Measurements from ENCODE around the gene KLHDC8B. TPM values are rescaled to one million over a fixed set of nuclear protein-coding genes. Genes with fewer than 3 reads are reported as not detected.
A peak's percentile ranks its signal among the peaks of the same experiment; 100 is the strongest.

The KLHDC8B gene
- total RNA-seq, 1 donor, result 2.7 TPM

- H3K4me3 ChIP-seq (ENCODE audit: low read length), result no peak overlapping the region
- H3K9me3 ChIP-seq (ENCODE audit: low read depth, low read length), result no peaks in the 10 kb centered on the region
- no peaks in the 10 kb centered on the region for H3K4me1 ChIP-seq (ENCODE audit: insufficient read depth, low read length)
- no peaks in the 10 kb centered on the region for H3K27me3 ChIP-seq (ENCODE audit: insufficient read depth, low read length)
These were observed 31.3 kb upstream of the KLHDC8B start for GRCh38 chr3:49140080-49140479.

- Histone ChIP-seq H3K27me3 (ENCODE audit: insufficient read depth, low read length) (no peaks in the 10 kb centered on the region), H3K9me3 (ENCODE audit: low read depth, low read length) (no peaks in the 10 kb centered on the region), H3K4me3 (ENCODE audit: low read length) (no peak overlapping the region), H3K4me1 (ENCODE audit: insufficient read depth, low read length) (no peaks in the 10 kb centered on the region)
These were observed 23.2 kb upstream of the KLHDC8B start for GRCh38 chr3:49148159-49148558.

- no peak overlapping the region for H3K4me3 ChIP-seq (ENCODE audit: low read length)
These were observed 19.8 kb upstream of the KLHDC8B start for GRCh38 chr3:49151610-49152009.

GRCh38 chr3:49153349-49153912, 18.0 kb upstream of the KLHDC8B start:
- H3K9me3 ChIP-seq (ENCODE audit: low read depth, low read length), result no peaks in the 10 kb centered on the region
- H3K27me3 ChIP-seq (ENCODE audit: insufficient read depth, low read length), result no peaks in the 10 kb centered on the region

More at GRCh38 chr3:49151610-49152009, 19.8 kb upstream of the KLHDC8B start:
- Histone ChIP-seq H3K4me1 (ENCODE audit: insufficient read depth, low read length) (no peaks in the 10 kb centered on the region), H3K9me3 (ENCODE audit: low read depth, low read length) (no peaks in the 10 kb centered on the region), H3K27me3 (ENCODE audit: insufficient read depth, low read length) (no peaks in the 10 kb centered on the region)

GRCh38 chr3:49157289-49157688, 14.1 kb upstream of the KLHDC8B start:
- no peaks in the 10 kb centered on the region for H3K9me3 ChIP-seq (ENCODE audit: low read depth, low read length)
- H3K4me1 ChIP-seq (ENCODE audit: insufficient read depth, low read length), result peaks cover 9% of the 10 kb centered on the region
- H3K4me3 ChIP-seq (ENCODE audit: low read length), result no peak overlapping the region
- H3K27me3 ChIP-seq (ENCODE audit: insufficient read depth, low read length), result no peaks in the 10 kb centered on the region

More at GRCh38 chr3:49153349-49153912, 18.0 kb upstream of the KLHDC8B start:
- H3K4me3 ChIP-seq (ENCODE audit: low read length), result no peak overlapping the region
- no peaks in the 10 kb centered on the region for H3K4me1 ChIP-seq (ENCODE audit: insufficient read depth, low read length)

GRCh38 chr3:49158103-49158709, 13.2 kb upstream of the KLHDC8B start:
- Histone ChIP-seq H3K4me1 (ENCODE audit: insufficient read depth, low read length) (peaks cover 9% of the 10 kb centered on the region), H3K27me3 (ENCODE audit: insufficient read depth, low read length) (no peaks in the 10 kb centered on the region), H3K4me3 (ENCODE audit: low read length) (no peak overlapping the region), H3K9me3 (ENCODE audit: low read depth, low read length) (no peaks in the 10 kb centered on the region)

- Histone ChIP-seq H3K27me3 (ENCODE audit: insufficient read depth, low read length) (no peaks in the 10 kb centered on the region), H3K4me3 (ENCODE audit: low read length) (no peak overlapping the region), H3K4me1 (ENCODE audit: insufficient read depth, low read length) (peaks cover 9% of the 10 kb centered on the region), H3K9me3 (ENCODE audit: low read depth, low read length) (no peaks in the 10 kb centered on the region)
These were observed 12.6 kb upstream of the KLHDC8B start for GRCh38 chr3:49158792-49159191.

- Histone ChIP-seq H3K9me3 (ENCODE audit: low read depth, low read length) (no peaks in the 10 kb centered on the region), H3K4me1 (ENCODE audit: insufficient read depth, low read length) (peaks cover 22% of the 10 kb centered on the region), H3K27me3 (ENCODE audit: insufficient read depth, low read length) (no peaks in the 10 kb centered on the region), H3K4me3 (ENCODE audit: low read length) (no peak overlapping the region)
These were observed 10.2 kb upstream of the KLHDC8B start for GRCh38 chr3:49161197-49161596.

GRCh38 chr3:49161808-49162530, 9.4 kb upstream of the KLHDC8B start:
- peaks cover 29% of the 10 kb centered on the region for H3K4me1 ChIP-seq (ENCODE audit: insufficient read depth, low read length)
- H3K4me3 ChIP-seq (ENCODE audit: low read length), result no peak overlapping the region
- H3K27me3 ChIP-seq (ENCODE audit: insufficient read depth, low read length), result no peaks in the 10 kb centered on the region
- H3K9me3 ChIP-seq (ENCODE audit: low read depth, low read length), result no peaks in the 10 kb centered on the region

- no peak overlapping the region for H3K4me3 ChIP-seq (ENCODE audit: low read length)
These were observed 8.5 kb upstream of the KLHDC8B start for GRCh38 chr3:49162751-49163419.

GRCh38 chr3:49163609-49164008, 7.8 kb upstream of the KLHDC8B start:
- H3K27me3 ChIP-seq (ENCODE audit: insufficient read depth, low read length), result no peaks in the 10 kb centered on the region
- no peak overlapping the region for H3K4me3 ChIP-seq (ENCODE audit: low read length)
- H3K4me1 ChIP-seq (ENCODE audit: insufficient read depth, low read length), result peaks cover 29% of the 10 kb centered on the region
- H3K9me3 ChIP-seq (ENCODE audit: low read depth, low read length), result no peaks in the 10 kb centered on the region

More at GRCh38 chr3:49162751-49163419, 8.5 kb upstream of the KLHDC8B start:
- H3K27me3 ChIP-seq (ENCODE audit: insufficient read depth, low read length), result no peaks in the 10 kb centered on the region
- H3K4me1 ChIP-seq (ENCODE audit: insufficient read depth, low read length), result peaks cover 29% of the 10 kb centered on the region
- no peaks in the 10 kb centered on the region for H3K9me3 ChIP-seq (ENCODE audit: low read depth, low read length)

GRCh38 chr3:49164983-49165720, 6.2 kb upstream of the KLHDC8B start:
- Histone ChIP-seq H3K9me3 (ENCODE audit: low read depth, low read length) (no peaks in the 10 kb centered on the region), H3K4me1 (ENCODE audit: insufficient read depth, low read length) (peaks cover 29% of the 10 kb centered on the region), H3K27me3 (ENCODE audit: insufficient read depth, low read length) (no peaks in the 10 kb centered on the region), H3K4me3 (ENCODE audit: low read length) (peak overlapping the region; percentile 69)

GRCh38 chr3:49165771-49166751, 5.3 kb upstream of the KLHDC8B start, which contains the start of gene CCDC71:
Gene CCDC71 (minus strand): TSS chr3:49166331. CDS start chr3:49164208, 2,123 bp downstream.
- Histone ChIP-seq H3K9me3 (ENCODE audit: low read depth, low read length) (no peaks in the 10 kb centered on the region), H3K27me3 (ENCODE audit: insufficient read depth, low read length) (no peaks in the 10 kb centered on the region), H3K4me3 (ENCODE audit: low read length) (peak within 1 kb of the TSS; percentile 69), H3K4me1 (ENCODE audit: insufficient read depth, low read length) (peaks cover 35% of the 10 kb centered on the region)
